Kidney (tissue), 14 donors: Measurements from ENCODE around the gene AOPEP. TPM values are rescaled to one million over a fixed set of nuclear protein-coding genes. Genes with fewer than 3 reads are reported as not detected.

ENCODE experiments used
- DNase-seq, 5 donors: peaks; one replicate each; pipeline ENCODE4 v3.0.0-alpha.2; 2013 to 2020
- FAIRE-seq: peaks from 2 replicates; lab custom pipeline; 2012; peaks lifted over from hg19 to GRCh38; lab: Jason Lieb, UNC
- H3K27ac ChIP-seq, 2 donors: one replicate each; pipeline ENCODE4 v1.7.0; 2013; ENCODE audit warnings: low read depth in 2 of 2, low read length in 2 of 2, inconsistent platforms in 1 of 2
- H3K27me3 ChIP-seq: one replicate; pipeline ENCODE4 v1.7.1; 2013; ENCODE audit warnings: low read length, inconsistent platforms; ENCODE audit not compliant: control insufficient read depth, insufficient read depth
- H3K36me3 ChIP-seq, 3 donors: one replicate each; pipeline versions ENCODE4 v1.7.0 to v1.7.1; 2013; ENCODE audit warnings: low read length in 3 of 3, control low read depth in 1 of 3, inconsistent platforms in 1 of 3; ENCODE audit not compliant: insufficient read depth in 3 of 3, control insufficient read depth in 2 of 3
- H3K4me1 ChIP-seq, 3 donors: one replicate each; pipeline versions ENCODE4 v1.7.0 to v1.7.1; 2013; ENCODE audit warnings: low read length in 3 of 3, inconsistent platforms in 1 of 3, low read depth in 1 of 3; ENCODE audit not compliant: control insufficient read depth in 2 of 3, insufficient read depth in 2 of 3
- H3K4me3 ChIP-seq, 3 donors: one replicate each; pipeline versions ENCODE4 v1.7.0 to v1.8.1; 2013; ENCODE audit warnings: low read length in 3 of 3, control low read depth in 1 of 3, inconsistent platforms in 1 of 3
- H3K9ac ChIP-seq, 3 donors: one replicate each; pipeline versions ENCODE4 v1.7.0 to v1.7.1; 2013; ENCODE audit warnings: low read length in 3 of 3, control low read depth in 1 of 3, inconsistent platforms in 1 of 3
- H3K9me3 ChIP-seq, 3 donors: one replicate each; pipeline versions ENCODE4 v1.7.0 to v1.7.1; 2013; ENCODE audit warnings: low read length in 3 of 3, control low read depth in 1 of 3, inconsistent platforms in 1 of 3; ENCODE audit not compliant: control insufficient read depth in 2 of 3, insufficient read depth in 1 of 3
- intact Hi-C: fragments of 100-400 bp; cut with DNase I; formaldehyde crosslinking; loops from one replicate; pipeline ENCODE4 v1.11.1; 2022
- polyA plus RNA-seq: library from polyadenylated mRNA; stranded (reverse); fragments of 350-450 nt; fragmentation: Illumina TruSeq; extraction: RNeasy Lipid Tissue Mini Kit (QIAGEN cat#74804); gene quantifications from one replicate; pipeline ENCODE4 v1.2.3, GENCODE V29; 2014; ENCODE audit warnings: low read depth, low replicate concordance; ENCODE audit not compliant: insufficient read depth
- total RNA-seq: library from RNA; stranded (reverse); fragmentation: NEBNext Ultra II Directional; extraction: Animal tissue kit (Norgen Biotek cat#: 25700); gene quantifications from one replicate; pipeline ENCODE4 v1.2.1, GENCODE V29; 2021
- TF ChIP-seq, protein P1 (sequence below): IDR thresholded peaks from 3 replicates; pipeline ENCODE4 v1.5.1; 2012; ENCODE audit warnings: mild to moderate bottlenecking, moderate library complexity, borderline replicate concordance; ENCODE audit not compliant: insufficient read depth; ENCODE audit errors: extremely low read depth
- donor health status: control.
- donor health status: control.
- donor health status: control.
- donor health status: control.
- donor health status: control.
- donor health status: DM: yes; HTN: yes; CAD: no.
- donor health status: Normal renal cell carcinoma (clear cell type).

Gene AOPEP
- total and polyA plus RNA-seq, 2 donors from 2014 or later, result 52.2 to 119 TPM

DNA sequence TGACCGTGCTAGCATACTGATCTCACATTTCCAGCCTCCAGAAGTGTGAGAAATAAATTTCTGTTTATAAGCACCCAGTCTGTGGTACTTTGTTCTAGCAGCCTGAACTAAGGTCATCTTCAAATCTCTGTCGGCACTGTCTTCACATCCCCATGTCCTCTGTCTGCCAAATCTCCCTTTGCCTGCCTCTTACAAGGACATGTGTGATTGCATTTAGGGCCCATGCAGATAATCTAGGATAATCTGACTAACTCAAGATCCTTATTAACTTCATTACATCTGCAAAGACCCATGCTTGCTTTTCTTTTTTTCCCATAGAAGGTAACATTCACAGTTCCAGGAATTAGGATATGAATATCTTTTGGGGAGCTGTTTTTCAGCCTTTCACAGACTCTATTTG lies 132.7 kb downstream of the AOPEP start:
- TF ChIP-seq, protein P1, sequence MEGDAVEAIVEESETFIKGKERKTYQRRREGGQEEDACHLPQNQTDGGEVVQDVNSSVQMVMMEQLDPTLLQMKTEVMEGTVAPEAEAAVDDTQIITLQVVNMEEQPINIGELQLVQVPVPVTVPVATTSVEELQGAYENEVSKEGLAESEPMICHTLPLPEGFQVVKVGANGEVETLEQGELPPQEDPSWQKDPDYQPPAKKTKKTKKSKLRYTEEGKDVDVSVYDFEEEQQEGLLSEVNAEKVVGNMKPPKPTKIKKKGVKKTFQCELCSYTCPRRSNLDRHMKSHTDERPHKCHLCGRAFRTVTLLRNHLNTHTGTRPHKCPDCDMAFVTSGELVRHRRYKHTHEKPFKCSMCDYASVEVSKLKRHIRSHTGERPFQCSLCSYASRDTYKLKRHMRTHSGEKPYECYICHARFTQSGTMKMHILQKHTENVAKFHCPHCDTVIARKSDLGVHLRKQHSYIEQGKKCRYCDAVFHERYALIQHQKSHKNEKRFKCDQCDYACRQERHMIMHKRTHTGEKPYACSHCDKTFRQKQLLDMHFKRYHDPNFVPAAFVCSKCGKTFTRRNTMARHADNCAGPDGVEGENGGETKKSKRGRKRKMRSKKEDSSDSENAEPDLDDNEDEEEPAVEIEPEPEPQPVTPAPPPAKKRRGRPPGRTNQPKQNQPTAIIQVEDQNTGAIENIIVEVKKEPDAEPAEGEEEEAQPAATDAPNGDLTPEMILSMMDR, result no peak
- no peak for FAIRE-seq
- no peak for DNase-seq
- Histone ChIP-seq H3K9me3 (peaks cover 0 to 2% (median 0%) of the 10 kb centered on the region in 3 donors), H3K27me3 (no peaks in the 10 kb centered on the region), H3K4me1 (peaks cover 0 to 10% (median 1%) of the 10 kb centered on the region in 3 donors), H3K9ac (no peak overlapping the region), H3K4me3 (no peak overlapping the region), H3K36me3 (no peaks in the 10 kb centered on the region), H3K27ac (no peak overlapping the region)
- intact Hi-C loops, result no loop called here

- intact Hi-C loops, result no loop called here
- Histone ChIP-seq H3K4me1 (peaks cover 0 to 10% (median 0%) of the 10 kb centered on the region in 3 donors), H3K4me3 (no peak overlapping the region), H3K9me3 (peaks cover 0 to 2% (median 0%) of the 10 kb centered on the region in 3 donors), H3K27ac (no peak overlapping the region), H3K36me3 (no peaks in the 10 kb centered on the region), H3K27me3 (no peaks in the 10 kb centered on the region), H3K9ac (no peak overlapping the region)
- FAIRE-seq (no peak), DNase-seq (no peak)
- TF ChIP-seq, protein P1, result no peak
Measured at GRCh38 chr9:94859891-94860290, 133.4 kb downstream of the AOPEP start.

DNA sequence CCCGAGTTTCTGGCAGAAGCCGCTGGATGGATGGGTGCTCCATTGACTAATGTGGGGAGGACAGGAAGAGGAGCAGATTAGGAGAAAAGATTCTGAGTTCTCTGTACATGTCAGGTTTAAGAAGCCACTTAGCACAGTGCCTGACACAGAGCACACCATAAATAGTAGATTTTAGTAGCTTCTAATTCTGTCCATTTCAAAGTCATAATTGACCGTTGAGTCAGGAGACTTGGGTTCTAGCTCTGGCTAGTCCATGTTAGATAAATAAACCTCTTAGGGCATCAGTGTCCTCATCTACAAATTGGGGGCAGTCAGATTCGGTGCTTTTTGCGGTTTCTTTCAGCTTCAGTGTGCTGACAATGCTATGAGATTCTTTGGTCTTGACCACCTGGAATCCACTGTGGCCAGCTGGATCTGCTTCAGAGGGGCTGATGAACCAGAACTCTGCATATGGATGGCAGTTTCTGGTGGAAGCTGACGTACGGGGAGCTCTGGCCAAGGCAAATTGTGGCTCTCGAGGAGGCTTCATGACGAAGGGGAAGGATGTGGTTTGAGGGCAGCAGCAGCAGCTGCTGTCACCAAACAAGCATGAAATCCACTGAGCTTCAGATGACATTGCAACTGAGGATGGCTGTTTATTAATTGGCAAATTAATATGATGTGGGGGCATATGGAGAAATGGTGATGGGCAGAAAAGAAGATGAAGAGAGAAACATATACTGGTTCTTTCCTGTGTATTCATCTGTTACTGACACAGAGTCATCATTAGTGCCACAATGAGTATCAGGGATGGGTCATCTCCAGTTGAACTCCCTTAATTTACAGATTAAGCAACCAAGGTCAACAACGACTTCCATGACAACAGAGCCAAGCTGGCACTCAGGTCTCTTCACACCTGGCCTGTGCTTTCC lies 134.4 kb downstream of the AOPEP start:
- H3K27ac ChIP-seq, result peak overlapping the region in 1 of 2 donors; percentile 14
- peaks cover 0 to 14% (median 0%) of the 10 kb centered on the region in 3 donors for H3K4me1 ChIP-seq
- H3K4me3 ChIP-seq, result no peak overlapping the region
- DNase-seq (no peak), FAIRE-seq (no peak)
- H3K9me3 ChIP-seq, result peaks cover 0 to 2% (median 0%) of the 10 kb centered on the region in 3 donors
- TF ChIP-seq, protein P1, result no peak
- H3K27me3 ChIP-seq, result no peaks in the 10 kb centered on the region
- no peak overlapping the region for H3K9ac ChIP-seq
- H3K36me3 ChIP-seq, result no peaks in the 10 kb centered on the region
- intact Hi-C loops, result no loop called here
